Measurements from ENCODE around the gene FRMD5.
A peak's percentile ranks its signal among the peaks of the same experiment; 100 is the strongest.
"Not testable (repeated sequence)": the region's sequence is repeated elsewhere in the genome, so short reads cannot be mapped to it uniquely, and the experiment has no call there.

The FRMD5 gene

DNA sequence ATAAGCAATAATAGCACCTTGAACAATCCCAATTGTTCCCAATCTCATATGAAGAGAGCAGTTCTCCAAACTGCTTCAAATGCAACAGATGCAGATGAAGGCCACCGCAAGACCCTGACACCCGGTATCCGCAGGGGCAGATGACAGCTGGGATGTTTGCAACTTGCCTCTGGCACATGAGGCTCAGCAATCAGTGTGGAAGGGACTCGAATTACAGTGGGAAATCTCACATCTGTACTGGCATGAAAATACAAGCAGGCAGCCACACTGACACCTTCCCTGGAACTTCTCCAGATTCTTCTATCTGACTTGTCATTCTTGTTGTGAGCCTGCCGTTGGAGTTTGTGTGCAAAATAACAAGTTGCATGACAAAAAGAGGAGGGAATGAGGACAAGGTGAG, 299.5 kb downstream of the FRMD5 start:
- no peak for DNase-seq (ENCODE audit: low read depth, low spot score)

DNA sequence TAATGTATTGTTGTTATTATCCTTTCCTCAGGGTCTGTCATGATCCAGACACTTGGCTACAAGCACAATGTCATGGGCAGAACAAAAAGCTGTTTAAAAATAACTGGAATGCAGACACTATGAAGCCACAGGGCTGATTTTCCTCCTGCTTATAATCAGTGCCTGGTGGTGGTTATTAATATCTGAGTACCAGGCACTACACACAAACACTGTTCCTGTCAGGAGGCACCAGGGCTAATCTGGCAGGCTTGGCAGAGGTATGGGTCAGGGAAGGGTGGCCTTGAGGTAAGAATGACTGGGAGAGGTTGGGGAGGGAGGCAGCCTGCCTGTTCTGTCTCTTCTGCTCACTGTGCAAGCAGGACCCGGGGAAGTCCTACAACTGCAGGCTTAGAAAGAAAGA, 301.1 kb downstream of the FRMD5 start:
- DNase-seq (ENCODE audit: low read depth, low spot score): peak; percentile 37

DNA sequence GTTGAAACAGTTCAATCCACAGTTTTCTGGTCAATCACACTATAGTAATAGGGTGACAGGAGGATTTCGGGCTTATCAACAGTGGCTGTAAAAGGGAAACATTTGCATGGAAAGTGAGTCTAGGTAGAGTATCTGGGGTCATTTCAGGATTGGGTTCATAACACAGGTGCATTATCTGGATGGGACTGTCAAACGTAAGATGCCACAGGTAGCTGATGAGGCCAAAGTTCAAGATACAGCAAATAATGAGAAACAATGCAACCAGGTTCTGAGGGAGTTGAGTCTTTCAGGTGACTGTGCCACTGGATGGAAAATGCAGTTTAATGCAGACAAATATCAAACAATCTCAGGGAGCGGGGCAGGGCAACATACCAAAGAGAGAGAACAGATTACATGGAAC, 306.0 kb downstream of the FRMD5 start:
- no peak for DNase-seq (ENCODE audit: low read depth, low spot score)

DNA sequence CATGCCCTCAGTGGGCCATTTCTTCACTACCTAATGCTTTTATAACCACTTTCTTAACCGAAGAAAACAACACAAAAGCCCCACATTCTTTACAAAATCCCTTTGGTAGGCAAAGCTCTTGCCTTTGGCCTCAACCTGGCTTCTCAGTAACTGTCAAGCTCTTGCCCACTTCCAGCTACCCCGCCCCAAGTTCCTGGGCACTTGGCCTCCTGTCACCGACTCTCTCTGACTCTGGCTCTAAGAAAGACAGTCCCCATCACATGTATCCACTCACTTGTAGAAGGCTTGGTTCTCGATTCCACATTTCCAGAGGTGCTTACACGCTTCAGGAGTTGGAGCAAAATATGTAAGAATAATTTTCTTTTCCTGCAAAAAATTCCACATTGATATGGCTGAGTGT, 307.2 kb downstream of the FRMD5 start:
- no peak for DNase-seq (ENCODE audit: low read depth, low spot score)

DNA sequence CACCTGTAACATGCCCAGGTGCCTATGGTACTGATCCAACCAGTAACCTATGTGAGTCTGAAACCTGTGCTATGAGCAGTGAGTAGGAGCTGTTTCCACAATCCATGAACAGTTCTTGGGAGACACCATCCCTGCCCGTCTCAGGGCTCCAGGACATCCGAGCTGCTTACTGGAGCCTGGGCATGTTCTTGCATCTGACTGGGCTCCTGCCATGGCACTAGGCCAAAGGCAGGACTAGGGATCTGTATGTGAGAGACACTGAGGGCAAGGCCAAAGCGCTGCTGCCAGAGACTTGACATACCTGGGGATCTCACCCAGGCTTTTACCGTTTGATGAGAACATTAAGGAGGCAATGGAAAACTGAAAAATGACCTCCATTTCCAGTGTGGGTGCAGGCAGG, 308.5 kb downstream of the FRMD5 start:
- DNase-seq (ENCODE audit: low read depth, low spot score): no peak

DNA sequence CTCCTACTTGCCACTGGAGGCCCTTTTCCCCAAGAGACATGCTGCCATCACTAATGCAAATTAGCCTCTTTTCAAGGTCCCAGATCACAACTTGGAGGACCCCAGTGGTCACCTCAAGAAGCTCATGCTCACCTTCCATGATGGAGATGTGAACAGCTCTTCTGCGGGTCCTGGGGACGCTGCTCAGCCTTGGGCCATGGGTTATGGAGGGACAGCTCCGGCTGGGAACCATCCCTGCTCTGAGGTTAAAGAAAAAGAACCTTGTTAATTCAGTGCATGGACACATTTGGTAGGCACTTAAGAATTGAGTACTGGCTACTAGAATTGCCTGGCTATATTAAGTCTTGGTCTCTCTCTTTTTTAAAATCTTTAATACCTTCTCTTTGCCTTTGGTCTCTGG, 311.5 kb downstream of the FRMD5 start:
- no peak for DNase-seq (ENCODE audit: low read depth, low spot score)

DNA sequence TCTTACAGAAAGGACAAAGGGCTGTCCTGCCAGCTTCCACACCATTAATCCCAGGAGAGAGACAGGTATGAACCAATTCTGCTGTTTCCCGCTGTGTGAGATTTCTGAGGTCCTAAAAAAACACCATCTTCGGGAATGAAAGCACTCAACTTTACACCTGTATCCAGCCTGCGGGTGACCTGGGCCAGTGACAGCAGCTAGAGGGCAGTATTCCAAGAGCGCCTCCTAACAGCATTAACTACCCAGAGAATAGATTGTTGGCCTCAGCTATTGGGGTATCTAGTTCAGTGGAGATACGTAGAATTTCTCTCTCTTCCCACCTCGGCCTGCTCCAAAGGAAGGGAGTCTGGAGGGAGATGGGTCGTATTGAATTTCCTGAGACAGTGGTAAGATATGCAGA, 313.1 kb downstream of the FRMD5 start:
- DNase-seq (ENCODE audit: low read depth, low spot score): no peak

DNA sequence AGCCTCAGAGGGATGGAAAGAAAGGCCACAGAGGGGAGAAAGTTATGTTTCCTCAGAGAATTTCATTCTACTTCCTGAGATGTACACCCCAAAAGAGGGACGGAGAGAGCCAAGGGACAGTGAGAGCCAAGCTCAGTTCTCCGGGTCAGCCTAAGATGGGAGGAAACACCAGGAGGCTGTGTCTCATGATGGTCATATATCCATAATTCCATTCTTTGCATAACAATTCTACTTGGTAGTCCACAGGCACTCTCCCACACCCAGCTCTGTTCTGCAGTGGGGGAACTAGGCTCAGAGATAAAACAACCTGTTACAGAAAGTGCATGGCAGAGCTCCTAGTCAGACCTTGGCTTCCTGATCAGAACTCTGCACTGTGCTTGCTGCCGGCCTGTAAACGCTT, 313.8 kb downstream of the FRMD5 start:
- DNase-seq (ENCODE audit: low read depth, low spot score): no peak

DNA sequence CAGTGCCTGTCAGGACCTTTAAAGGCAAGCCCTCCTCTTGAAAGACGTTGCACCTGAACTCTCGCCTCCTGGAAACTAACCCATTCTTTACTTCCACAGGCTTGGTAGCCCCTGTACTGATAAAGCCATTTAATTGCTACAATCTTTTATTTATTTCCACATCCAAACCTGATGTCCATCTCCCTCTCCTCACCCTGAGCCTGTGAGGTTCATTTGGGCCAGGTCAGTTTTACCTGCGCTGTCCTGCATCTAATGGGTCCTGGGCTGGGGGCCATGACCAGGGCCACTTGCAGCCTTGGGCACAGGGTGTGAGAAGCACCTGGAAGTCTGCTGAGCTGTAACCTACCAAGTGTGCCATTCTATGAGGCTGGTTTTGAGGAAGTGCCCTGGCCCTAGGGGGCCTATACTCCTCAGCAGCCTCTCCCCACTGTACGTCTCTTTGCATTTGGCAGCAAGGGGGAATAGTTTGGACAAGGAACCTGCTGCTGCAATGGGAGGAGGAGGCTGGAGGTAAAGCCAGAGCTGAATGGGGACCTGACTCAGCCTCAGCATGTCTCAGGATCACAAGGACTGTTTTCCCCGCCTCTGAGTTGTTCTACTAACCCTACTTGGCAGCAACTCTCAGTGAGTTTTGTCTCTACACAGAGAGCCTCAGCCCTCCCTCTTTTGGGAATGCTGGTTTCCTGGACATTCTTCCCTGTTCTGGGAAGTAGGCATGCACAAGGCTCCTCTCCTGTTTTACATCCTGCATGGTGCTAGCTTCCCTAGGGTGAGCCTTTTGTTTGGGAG, 314.5 kb downstream of the FRMD5 start:
- DNase-seq (ENCODE audit: low read depth, low spot score): peak; percentile 55

DNA sequence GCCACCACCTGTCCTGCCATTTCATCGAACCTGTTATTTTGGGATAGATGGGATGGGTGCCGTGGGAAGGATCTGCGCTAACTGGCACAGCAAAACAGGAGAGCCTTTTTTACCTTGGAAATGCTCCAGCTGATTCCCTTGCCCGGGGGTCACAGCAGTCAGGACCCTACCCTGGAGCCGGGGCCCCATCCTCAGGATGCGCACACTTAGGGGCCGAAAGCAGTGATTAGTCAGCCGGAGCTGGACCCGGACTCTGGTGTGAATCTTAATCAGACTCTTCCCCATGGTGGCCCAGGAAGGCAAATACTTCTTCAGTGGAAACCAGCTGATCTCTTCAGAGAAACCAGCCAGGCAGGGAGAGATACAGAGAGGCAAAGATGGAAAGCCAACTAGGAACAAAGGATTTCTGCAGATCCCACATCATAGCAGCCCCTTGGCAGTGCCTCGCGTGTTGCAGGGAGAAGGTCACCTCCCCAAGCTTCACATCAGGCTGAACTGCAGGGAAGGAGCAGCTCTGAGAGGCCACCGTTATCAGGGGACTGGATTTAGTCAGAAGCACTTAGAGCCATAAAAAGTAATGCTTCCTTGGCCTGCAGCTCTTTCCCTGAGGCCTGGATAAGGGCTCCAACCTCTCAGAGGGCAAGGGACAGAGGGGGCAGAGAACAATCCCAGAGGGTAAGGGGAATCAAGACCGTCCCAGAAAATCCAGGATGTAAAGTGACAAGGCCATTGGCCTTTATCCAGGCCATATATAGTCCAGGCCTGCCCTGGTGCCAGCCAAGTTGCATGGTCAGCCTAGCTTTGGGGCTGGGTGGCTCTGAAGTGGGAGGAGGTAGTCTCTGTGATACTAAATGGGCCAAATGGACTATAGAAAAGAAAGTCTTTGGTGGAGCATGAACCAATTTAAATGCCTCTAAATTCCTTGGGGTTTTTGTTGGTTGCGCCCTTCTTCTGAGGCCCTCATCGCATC, 315.4 kb downstream of the FRMD5 start:
- no peak for DNase-seq (ENCODE audit: low read depth, low spot score)

DNA sequence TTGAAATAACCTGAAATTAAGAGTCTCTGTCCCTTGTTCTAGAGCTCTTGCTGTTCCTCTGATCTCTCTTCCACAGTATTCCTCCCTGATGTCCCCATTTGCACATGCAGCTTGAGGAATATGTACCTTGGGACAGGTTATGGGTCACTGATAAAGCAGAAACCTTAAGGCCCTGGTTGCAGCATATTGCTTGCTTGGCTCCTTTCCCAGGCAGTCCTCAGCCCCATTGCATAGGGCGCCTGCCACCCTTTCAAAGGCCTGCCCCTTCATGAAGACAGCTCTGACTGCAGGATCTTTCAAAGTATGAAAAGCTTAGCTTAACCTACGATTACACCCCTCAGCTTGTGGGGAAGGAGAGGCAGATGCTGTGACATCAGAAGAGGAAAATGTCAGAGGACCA, 316.6 kb downstream of the FRMD5 start:
- DNase-seq (ENCODE audit: low read depth, low spot score): no peak

DNA sequence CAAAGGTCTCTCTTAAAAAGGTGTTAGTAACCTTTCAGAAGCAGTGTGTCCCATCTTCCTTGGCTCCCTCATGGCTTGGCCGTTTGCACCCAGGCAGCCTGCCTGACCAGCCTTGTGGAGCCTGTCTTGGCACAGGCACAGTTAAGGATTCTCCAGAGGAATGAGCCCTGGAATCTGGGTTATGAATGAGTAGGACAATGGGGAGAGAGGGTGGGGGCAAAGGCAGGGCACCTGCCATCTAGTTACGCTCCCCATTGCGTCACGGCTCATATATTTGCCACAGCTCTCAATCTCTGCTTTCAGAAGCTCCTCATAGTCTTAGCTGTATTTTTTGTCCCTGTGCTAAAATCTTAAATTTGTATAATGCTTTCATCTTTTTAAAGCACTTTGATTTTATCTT, 317.7 kb downstream of the FRMD5 start:
- DNase-seq (ENCODE audit: low read depth, low spot score): no peak

DNA sequence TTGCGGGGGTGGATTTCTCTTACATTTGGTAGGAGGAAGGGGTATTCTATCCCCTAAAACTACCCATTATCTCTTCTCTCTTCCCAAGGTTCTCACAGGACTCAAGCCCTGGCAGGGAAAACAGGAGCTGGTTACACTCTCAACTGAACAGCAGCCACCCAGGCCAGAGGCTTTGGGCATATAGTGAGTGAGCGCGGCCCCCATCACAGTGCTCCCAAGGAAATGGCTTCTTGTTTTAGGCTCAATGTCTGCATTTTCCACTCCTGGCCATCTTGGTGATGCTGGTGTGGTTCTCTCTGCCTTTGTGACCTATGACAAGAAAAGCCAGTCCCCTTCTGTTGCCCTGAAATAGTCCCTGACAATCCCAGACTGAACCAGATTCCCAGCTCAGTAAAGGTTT, 318.2 kb downstream of the FRMD5 start:
- no peak for DNase-seq (ENCODE audit: low read depth, low spot score)

DNA sequence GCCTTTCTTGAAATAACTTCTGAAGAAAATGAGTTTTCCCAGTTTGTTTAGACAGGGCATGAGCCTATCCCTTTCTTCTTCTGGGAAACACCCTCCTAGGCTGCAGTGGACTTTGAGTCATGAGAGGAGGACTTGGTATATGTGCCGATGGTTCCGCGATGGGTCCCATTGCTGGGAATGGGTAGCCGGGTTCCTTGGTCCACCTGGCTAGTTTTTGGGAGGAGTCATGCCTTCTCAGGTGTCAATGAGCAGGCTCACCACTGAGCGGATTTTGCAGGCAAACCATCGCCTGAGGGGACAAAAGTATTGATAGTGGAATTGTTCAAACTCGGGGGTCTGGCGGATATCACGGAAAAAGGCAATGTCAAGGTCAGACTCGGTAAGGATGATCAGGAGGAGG, 321.4 kb downstream of the FRMD5 start:
- no peak for DNase-seq (ENCODE audit: low read depth, low spot score)

DNA sequence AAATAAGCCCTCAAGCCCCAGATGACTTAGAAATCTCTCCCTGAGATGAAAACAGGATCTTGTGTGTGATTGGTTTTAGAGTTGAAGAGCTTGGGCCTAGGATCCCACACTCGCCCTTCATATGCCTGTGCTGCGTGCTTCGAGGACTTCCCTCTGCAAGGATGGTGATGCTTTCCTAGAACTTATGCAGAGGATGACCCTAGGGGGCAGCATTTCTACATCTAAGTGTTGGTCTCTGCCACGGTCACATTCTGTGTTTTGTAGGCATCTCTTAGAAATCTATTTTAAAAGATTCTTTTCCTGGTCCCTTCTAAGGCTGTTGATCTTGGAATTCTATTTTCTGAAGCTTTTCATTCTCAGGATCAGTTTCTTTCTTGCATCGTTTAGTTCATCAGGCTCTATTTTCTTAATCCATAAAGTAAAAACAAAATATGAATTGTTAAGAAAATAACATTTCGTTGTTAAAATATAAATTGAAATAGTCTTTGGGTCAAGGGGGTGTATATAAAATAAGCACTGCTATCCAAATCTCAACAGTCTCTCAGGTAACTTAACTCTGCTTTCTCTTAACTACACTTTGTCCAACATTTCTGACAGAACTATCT, 322.6 kb downstream of the FRMD5 start:
- DNase-seq (ENCODE audit: low read depth, low spot score): peak; percentile 85

DNA sequence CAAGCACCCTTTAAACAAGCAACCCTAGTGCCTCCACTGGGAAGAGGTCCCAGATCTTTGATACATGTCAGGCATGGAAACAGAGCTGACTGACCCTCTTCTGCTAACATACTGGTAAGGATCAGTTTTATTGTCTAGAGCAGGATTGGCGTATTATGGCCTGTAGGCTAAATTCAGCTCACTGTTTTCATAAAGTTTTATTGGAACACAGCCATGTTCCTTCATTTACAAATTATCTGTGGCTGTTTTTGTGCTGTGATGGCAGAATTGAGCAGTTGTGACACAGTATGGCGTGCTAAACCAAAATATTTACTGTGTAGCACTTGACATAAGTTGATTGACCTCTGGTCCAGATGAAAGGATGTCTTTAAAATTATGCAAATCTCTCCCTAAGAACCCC, 323.2 kb downstream of the FRMD5 start:
- DNase-seq (ENCODE audit: low read depth, low spot score): no peak

DNA sequence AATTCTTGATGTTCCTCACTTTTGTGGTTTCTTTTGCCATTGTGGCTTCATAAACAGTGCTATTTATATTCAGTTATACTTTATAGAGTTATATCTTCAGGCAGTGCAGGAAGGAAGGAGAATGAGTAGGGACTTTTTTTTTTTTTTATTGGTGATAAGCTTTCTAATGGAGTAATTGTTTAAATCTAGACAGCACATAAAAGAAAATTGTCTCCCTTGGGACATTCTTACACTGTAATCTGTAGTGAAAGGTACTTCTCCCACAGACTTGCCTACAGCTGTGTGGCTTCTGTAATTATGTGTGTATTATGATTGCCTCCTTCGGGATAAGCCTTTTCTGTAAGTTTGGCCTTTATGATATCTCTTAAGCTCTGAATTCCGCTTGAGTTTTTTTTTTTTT, 326.7 kb downstream of the FRMD5 start:
- DNase-seq (ENCODE audit: low read depth, low spot score): no peak

DNA sequence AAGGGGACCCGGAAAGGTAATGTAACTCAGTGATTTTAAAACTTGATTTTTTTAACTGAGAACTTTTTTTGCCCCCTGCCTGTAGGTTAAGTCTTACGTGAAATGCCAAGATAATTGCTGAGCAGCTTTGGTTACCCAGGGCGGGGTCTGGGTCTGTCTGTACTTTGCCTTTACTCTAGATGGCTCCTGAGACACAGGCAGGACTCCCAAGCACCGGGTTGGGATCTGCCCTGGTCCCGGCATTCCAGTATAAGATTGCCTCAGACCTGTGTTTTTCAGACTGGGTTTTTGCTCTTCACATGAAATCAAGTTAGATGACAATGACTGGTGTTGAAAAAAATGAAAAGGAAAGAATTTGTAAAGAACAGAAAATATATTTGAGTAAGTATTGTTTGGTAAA, 328.0 kb downstream of the FRMD5 start:
- DNase-seq (ENCODE audit: low read depth, low spot score): no peak

DNA sequence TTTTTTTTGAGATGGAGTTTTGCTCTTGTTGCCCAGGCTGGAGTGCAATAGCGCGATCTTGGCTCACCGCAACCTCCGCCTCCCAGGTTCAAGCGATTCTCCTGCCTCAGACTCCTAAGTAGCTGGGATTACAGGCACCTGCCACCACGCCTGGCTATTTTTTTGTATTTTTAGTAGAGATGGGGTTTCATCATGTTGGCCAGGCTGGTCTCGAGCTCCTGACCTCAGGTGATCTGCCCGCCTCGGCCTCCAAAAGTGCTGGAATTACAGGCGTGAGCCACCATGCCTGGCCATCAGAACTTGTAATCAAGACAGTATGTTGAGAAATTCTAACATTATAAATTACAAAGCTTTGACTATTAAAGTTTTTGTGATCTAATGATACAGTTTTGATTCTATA, 328.4 kb downstream of the FRMD5 start:
- not testable (repeated sequence) for DNase-seq (ENCODE audit: low read depth, low spot score)

DNA sequence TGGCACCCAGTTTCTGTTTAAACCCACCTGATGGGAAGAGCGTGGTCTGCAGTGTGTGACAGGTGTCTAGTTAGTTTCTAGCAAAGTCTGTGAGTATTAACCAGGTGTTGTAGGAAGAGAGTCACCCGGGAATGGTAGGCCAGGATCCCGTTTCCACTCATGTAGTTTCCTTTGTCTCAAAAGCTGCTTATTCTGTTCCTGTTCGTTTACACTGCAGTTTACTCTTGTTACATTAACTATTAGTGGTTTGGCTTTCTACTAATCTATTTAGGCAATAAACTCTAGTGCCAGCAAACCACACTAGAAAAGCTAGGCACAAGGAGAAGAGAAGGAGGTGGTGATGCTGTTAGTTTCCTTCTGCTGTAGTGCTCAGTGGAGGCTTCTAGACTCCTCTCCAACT, 335.5 kb downstream of the FRMD5 start:
- no peak for DNase-seq (ENCODE audit: low read depth, low spot score)

DNA sequence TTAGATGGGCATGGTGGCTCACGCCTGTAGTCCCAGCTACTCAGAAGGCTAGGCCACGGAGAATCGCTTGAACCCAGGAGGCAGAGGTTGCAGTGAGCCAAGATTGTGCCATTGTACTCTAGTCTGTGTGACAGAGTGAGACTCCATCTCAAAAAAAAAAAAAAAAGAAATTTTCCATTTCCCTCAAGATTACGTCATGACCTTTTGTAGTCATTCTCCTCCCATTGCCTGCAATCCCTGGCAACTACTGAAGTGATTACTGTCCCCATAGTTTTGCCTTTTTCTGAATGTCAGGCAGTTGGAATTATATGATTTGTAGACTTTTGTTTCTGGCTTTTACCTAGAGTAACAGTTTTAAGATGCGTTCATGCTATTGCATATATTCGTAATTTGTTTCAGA, 340.3 kb downstream of the FRMD5 start:
- DNase-seq (ENCODE audit: low read depth, low spot score): no peak

DNA sequence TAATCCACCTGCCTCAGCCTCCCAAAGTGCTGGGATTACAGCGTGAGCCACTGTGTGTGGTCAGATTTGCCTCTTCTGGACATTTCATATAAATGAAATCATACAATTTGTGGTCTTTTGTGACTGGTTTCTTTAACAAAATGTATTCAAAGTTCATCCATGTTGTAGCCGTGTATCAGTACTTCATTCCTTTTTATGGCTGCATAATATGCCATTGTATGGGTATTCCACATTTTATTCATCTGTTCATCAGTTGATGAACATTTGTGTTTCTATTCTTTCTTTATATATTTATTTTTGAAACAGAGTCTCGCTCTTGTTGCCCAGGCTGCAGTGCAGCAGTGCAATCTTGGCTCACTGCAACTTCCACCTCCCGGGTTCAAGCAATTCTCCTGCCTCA, 342.5 kb downstream of the FRMD5 start:
- DNase-seq (ENCODE audit: low read depth, low spot score): no peak

DNA sequence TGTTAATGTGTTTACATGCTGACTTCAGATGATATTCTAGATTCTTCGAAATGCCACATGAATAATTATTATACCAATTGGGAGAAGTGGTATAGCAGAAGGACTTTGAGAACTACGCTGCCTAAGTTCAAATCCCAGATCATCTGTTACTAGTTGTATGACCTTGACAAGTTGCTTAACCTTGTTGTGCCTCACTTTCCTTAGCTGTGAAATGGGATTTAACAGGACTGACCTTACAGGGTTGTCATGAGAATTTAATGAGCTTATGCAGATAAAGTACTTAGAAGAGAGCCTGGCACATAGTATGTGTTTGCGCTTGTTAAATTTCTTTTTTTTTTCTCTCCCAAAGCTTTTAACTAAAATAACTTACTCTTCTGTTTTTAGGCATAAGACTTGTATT, 343.8 kb downstream of the FRMD5 start:
- DNase-seq (ENCODE audit: low read depth, low spot score): no peak
